Choroid plexus epithelial cell (primary cell): Measurements from ENCODE around the gene FHOD1.

Experiments
- DNase-seq: peaks from one replicate; pipeline ENCODE4 v3.0.0-alpha.2; 2010; ENCODE audit warnings: low read depth
- H3K4me3 ChIP-seq: 2 replicates; pipeline ENCODE4 v1.5.1; 2011; ENCODE audit warnings: low read depth, mild to moderate bottlenecking, control low read depth, low read length, moderate library complexity
- TF ChIP-seq, protein P1 (sequence below): conservative IDR thresholded peaks from 2 replicates; pipeline ENCODE4 v1.5.1; 2011; ENCODE audit warnings: low read depth, mild to moderate bottlenecking, control low read depth, inconsistent platforms, low read length, moderate library complexity

The FHOD1 gene

DNA sequence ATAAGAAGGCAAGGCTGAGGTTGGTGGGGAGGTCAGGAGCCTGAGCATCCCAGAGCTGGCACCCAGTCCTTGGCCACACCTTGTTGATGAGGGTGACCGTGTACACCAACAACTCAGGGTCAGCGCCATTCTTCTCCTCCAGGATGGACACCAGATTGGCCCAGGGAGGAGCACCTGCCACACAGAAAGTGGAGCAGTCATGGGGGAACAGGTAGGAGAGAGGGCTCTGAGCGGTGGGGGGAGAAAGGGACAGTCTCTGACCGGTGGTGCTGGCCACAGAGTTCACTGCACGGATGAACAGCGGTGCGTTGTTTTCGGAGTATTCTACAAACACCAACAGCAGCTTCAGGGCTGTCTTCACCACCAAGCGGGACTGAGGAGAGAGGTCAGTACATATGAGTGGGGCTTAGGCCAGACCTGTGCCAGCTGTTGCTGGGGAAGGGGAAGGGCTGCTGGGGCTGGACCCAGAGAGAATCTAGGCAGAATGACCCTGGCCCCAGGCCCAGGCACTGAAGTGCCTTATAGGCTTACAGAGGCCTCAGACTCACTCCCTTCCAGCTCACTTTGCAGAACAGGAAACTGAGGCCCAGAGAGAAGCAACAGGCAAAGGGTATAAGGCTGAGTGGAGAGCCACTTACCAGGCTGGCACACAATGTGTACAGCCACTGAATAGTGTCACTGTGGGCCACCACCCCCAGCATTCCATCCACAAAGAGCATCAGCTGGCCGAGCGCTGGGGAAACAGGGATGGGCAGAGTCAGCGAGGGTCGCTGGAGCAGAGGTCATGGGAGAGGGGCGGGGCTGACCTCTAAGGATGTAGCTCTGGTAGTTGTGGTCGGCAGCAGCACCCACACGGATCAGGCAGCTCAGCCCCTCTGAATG is 9.6 kb downstream of the FHOD1 start:
- DNase-seq = no peak
- no peak overlapping the region for H3K4me3 ChIP-seq
- TF ChIP-seq, protein P1, sequence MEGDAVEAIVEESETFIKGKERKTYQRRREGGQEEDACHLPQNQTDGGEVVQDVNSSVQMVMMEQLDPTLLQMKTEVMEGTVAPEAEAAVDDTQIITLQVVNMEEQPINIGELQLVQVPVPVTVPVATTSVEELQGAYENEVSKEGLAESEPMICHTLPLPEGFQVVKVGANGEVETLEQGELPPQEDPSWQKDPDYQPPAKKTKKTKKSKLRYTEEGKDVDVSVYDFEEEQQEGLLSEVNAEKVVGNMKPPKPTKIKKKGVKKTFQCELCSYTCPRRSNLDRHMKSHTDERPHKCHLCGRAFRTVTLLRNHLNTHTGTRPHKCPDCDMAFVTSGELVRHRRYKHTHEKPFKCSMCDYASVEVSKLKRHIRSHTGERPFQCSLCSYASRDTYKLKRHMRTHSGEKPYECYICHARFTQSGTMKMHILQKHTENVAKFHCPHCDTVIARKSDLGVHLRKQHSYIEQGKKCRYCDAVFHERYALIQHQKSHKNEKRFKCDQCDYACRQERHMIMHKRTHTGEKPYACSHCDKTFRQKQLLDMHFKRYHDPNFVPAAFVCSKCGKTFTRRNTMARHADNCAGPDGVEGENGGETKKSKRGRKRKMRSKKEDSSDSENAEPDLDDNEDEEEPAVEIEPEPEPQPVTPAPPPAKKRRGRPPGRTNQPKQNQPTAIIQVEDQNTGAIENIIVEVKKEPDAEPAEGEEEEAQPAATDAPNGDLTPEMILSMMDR = no peak

DNA sequence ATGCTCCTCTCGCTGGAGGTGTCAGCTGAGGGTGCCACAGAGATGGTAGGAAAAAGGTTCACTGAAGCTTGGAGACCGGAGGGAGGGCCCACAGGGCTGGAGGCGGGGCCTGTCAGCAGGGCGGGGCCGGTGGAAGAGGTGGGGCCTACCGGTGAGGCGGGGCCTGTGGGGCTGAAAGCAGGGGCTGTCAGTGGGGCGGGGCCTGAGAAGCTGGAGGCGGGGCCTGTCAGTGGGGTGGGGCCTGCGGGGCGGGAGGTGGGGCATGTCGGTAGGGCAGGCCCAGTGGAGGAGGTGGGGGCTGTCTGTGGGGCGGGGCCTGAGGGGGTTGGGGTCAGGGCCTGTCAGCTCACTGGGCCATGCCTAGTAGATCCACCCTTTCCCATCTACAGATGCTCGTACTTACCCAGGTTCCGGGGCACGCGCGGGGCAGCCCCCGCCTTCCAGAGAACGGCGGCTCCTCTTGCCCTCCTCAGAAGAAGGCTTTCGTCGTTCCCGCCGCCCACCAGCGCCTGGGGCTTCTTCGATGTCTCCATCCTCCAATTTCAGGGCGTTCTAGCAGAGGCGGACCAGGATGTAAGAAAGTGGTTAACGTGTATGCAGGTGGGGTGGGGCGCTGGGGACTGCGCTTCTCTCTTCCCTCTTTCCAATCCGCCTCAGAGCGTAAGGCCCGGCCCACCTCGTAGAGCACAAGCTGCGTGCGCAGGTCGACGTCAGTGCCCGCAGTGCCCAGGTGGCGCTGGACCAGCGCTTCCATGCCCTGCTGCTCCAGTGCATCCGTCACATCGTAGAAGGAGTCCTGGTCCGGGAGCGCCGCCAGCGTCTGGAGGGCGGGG is 10.5 kb downstream of the FHOD1 start:
- H3K4me3 ChIP-seq = no peak overlapping the region
- TF ChIP-seq, protein P1 = no peak
- DNase-seq = peak; percentile 60

DNA sequence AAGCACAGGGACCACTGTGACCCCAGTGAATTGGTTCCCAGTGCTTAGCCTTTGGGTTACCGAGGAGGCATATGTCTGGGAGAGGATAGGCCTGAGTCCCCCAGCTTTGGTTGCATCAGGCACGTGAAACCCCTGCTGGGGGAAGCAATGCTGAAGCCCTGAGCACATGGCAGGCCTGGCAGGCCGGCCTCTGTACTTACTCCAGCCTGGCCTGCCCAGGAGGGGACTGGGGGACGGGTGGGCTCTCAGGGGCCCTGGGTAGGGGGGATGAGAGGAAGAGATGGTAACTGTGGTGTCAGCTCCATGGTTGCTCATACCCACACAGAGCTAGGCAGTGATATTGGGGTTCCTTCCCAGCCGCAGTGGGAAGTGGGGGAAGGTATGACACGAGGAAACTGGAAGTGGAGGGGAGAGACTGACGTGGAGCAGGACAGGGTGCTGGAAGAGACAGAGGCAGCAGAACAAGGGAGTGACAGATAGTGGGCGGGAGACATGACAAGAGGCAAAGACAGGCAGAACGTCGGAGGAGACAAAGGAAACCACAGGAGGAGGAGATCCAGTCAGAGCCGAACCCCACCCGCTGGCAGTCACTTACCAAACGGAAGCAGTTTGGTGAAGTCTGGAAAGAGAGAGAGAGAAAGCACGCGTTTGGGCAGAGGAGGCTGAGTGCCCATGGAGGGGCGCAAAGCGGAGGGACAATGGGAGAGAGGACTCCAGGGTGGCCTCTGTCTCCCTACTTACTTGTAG is 11.3 kb downstream of the FHOD1 start:
- H3K4me3 ChIP-seq = no peak overlapping the region
- TF ChIP-seq, protein P1 = no peak
- no peak for DNase-seq

DNA sequence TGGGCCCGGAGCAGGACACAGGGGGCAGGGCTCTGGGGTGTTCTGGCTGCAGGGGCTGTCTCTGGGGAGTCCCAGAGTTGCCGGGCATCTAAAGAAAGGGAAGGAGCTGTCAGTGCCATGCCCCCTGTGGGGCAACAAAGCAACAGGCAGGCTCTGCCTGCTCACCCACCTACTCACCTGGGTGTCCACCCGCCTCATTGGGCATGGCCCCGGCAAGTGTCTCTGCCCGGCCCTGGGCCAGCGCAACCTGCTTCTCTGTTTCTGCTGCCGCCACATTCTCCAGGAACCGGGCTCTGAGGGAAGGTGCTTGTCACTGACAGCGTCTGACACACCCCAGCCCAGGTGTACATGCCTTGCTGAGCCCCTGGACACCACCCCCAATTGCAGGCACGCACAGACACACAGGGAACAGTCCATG is 13.1 kb downstream of the FHOD1 start:
- TF ChIP-seq, protein P1 = no peak
- H3K4me3 ChIP-seq = no peak overlapping the region
- DNase-seq = no peak

DNA sequence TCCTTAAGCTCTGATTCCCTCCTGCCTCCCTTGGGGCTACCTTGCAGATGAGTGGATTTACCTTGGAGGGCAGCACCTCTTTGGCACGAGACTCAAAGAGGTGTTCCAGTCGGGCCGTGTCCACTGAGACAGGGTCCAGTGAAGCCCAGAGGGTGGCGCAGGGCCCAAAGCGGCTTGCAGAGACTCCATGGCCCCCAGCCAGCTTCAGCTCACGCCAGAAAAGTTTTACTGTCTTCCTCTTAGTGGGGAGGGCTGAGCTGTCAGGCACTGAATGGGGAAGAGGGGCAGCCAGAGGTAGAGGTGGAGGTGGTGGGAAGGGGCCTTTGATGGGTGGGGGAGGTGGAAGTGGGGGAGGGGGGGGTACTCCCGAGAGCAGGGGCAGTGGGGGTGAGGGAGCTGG is 13.7 kb downstream of the FHOD1 start:
- TF ChIP-seq, protein P1 = no peak
- no peak for DNase-seq
- no peak overlapping the region for H3K4me3 ChIP-seq

DNA sequence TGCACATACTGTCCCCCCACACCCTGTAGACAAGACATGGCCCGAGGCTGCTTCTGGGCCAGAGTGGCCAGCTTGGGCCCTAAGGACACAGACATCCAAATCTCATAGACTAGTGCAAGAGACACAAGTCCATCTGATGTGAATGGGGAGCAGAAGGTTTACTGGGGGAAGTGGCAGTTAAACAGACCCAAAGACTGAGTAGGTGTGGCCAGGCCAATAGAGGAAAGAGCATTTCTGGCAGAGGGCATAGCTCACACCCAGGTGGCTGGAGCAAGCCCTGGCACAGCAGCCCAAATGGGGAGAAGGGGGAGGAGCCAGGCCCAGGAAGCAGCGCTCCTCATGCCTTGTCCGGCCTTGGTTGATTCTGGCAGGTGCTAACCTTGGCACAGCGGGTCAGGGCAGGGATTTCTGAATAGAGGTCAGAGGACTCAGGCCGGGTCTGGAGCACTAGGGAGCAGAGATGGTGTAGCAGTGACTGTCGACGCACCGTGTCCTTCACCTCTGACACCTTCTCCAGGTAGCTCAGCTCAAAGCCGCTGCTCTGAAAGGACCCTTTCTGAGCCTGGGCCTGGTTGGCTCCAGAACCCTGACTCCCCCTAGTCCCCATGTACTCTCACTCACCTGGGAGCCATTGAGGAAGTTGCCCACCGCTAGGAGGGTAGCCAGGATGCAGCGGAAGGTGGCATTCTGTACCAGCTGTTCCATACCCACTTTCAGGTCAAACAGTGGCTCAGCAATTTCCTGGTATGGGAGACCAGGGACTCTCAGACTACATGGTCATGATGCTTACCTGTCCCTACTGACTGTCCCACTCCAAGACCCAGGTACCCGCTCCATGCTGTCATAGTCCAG is 16.2 kb downstream of the FHOD1 start:
- TF ChIP-seq, protein P1 = no peak
- no peak for DNase-seq
- H3K4me3 ChIP-seq = no peak overlapping the region
